RCC 7860 (cell line): Measurements from ENCODE around the gene PTF1A.

Experiments
- DNase-seq: peaks from one replicate; pipeline ENCODE4 v3.0.0-alpha.2; 2015; ENCODE audit warnings: low spot score
- FAIRE-seq: peaks from 2 replicates; lab custom pipeline; 2012; peaks lifted over from hg19 to GRCh38; lab: Jason Lieb, UNC

The PTF1A gene

GRCh38 chr10:23191764-23192711 lies at the start of gene PTF1A:
Gene PTF1A, plus strand, starts transcription at chr10:23192312. Its CDS starts 219 bp downstream, at chr10:23192531.
- no peak for FAIRE-seq
- no peak for DNase-seq

GRCh38 chr10:23146258-23146657 lies 45.9 kb upstream of the PTF1A start:
- DNase-seq (no peak), FAIRE-seq (no peak)

- DNase-seq (no peak), FAIRE-seq (no peak)
Measured at GRCh38 chr10:23147035-23147434, 45.1 kb upstream of the PTF1A start.

GRCh38 chr10:23148214-23148613 lies 43.9 kb upstream of the PTF1A start:
- DNase-seq = no peak
- FAIRE-seq = no peak

GRCh38 chr10:23150091-23150490 lies 42.0 kb upstream of the PTF1A start:
- no peak for DNase-seq

GRCh38 chr10:23150610-23151009 lies 41.5 kb upstream of the PTF1A start:
- FAIRE-seq = no peak
- DNase-seq = no peak

More at GRCh38 chr10:23150091-23150490, 42.0 kb upstream of the PTF1A start:
- FAIRE-seq = no peak

- no peak for DNase-seq
- FAIRE-seq = no peak
Measured at GRCh38 chr10:23151071-23151470, 41.0 kb upstream of the PTF1A start.

- DNase-seq = no peak
- no peak for FAIRE-seq
Measured at GRCh38 chr10:23155169-23155568, 36.9 kb upstream of the PTF1A start.

- DNase-seq (no peak), FAIRE-seq (no peak)
Measured at GRCh38 chr10:23156447-23157150, 35.5 kb upstream of the PTF1A start.

- DNase-seq = no peak
- FAIRE-seq = no peak
Measured at GRCh38 chr10:23157239-23157681, 34.9 kb upstream of the PTF1A start.

GRCh38 chr10:23157691-23158369 lies 34.3 kb upstream of the PTF1A start:
- peak; percentile 38 for FAIRE-seq
- peak; percentile 21 for DNase-seq

GRCh38 chr10:23158370-23158769 lies 33.7 kb upstream of the PTF1A start:
- FAIRE-seq (peak; percentile 16), DNase-seq (peak; percentile 29)

- FAIRE-seq = no peak
- DNase-seq = no peak
Measured at GRCh38 chr10:23171232-23171876, 20.8 kb upstream of the PTF1A start.

GRCh38 chr10:23172429-23173213 lies 19.5 kb upstream of the PTF1A start:
- FAIRE-seq (no peak), DNase-seq (no peak)

- no peak for FAIRE-seq
- DNase-seq = no peak
Measured at GRCh38 chr10:23173214-23174073, 18.7 kb upstream of the PTF1A start.

GRCh38 chr10:23174074-23174976 lies 17.8 kb upstream of the PTF1A start:
- no peak for DNase-seq

GRCh38 chr10:23174977-23175512 lies 17.1 kb upstream of the PTF1A start:
- DNase-seq = no peak

More at GRCh38 chr10:23174074-23174976, 17.8 kb upstream of the PTF1A start:
- no peak for FAIRE-seq

GRCh38 chr10:23186178-23186577 lies 5.9 kb upstream of the PTF1A start:
- FAIRE-seq = no peak
- DNase-seq = no peak

More at GRCh38 chr10:23174977-23175512, 17.1 kb upstream of the PTF1A start:
- FAIRE-seq = no peak
